NB4 (cell line): ENCODE measurements around the gene DNAJC6.

Experiments
- DNase-seq: peaks from one replicate; pipeline ENCODE4 v3.0.0; 2010; ENCODE audit warnings: low read depth
- H3K4me3 ChIP-seq: one replicate; pipeline ENCODE4 v1.5.1; 2011; ENCODE audit warnings: mild to moderate bottlenecking, low read depth, low read length, moderate library complexity
- CTCF ChIP-seq: IDR thresholded peaks from one replicate; pipeline ENCODE4 v1.5.1; 2012; ENCODE audit warnings: low read depth, low read length
- MAX ChIP-seq: IDR thresholded peaks from 2 replicates; pipeline ENCODE4 v1.6.1; 2011; ENCODE audit warnings: low read depth, low read length
- MYC ChIP-seq: IDR thresholded peaks from 2 replicates; pipeline ENCODE4 v1.6.1; 2011; ENCODE audit warnings: low read depth, low read length
- POLR2A ChIP-seq: IDR thresholded peaks from 2 replicates; pipeline ENCODE4 v1.6.1; 2011; ENCODE audit warnings: mild to moderate bottlenecking; ENCODE audit not compliant: insufficient read length; ENCODE audit errors: extremely low read depth

Gene DNAJC6

GRCh38 chr1:65412256-65412983, 103.1 kb downstream of the DNAJC6 start:
- TF ChIP-seq MYC: no peak
- no peak for TF ChIP-seq POLR2A
- no peak for TF ChIP-seq CTCF
- TF ChIP-seq MAX: no peak
- H3K4me3 ChIP-seq: no peak overlapping the region
- no peak for DNase-seq

GRCh38 chr1:65412984-65413375, 103.6 kb downstream of the DNAJC6 start:
- TF ChIP-seq POLR2A (no peak), MYC (no peak), MAX (no peak)

GRCh38 chr1:65414538-65414937, 105.2 kb downstream of the DNAJC6 start:
- DNase-seq: no peak
- H3K4me3 ChIP-seq: no peak overlapping the region
- TF ChIP-seq MYC (no peak), POLR2A (no peak), CTCF (no peak), MAX (no peak)

More at GRCh38 chr1:65412984-65413375, 103.6 kb downstream of the DNAJC6 start:
- no peak for DNase-seq
- no peak overlapping the region for H3K4me3 ChIP-seq

GRCh38 chr1:65416767-65417166, 107.4 kb downstream of the DNAJC6 start:
- no peak for TF ChIP-seq MYC
- TF ChIP-seq CTCF: no peak
- no peak for TF ChIP-seq MAX
- no peak for TF ChIP-seq POLR2A
- H3K4me3 ChIP-seq: no peak overlapping the region
- DNase-seq: no peak

- TF ChIP-seq MYC: no peak
- TF ChIP-seq CTCF: no peak
- TF ChIP-seq MAX: no peak
- TF ChIP-seq POLR2A: no peak
- no peak overlapping the region for H3K4me3 ChIP-seq
- no peak for DNase-seq
These were observed 108.4 kb downstream of the DNAJC6 start for GRCh38 chr1:65417729-65418128.

- no peak overlapping the region for H3K4me3 ChIP-seq
- TF ChIP-seq MAX (no peak), CTCF (no peak), POLR2A (no peak), MYC (no peak)
- no peak for DNase-seq
These were observed 109.3 kb downstream of the DNAJC6 start for GRCh38 chr1:65418522-65419185.
